ENCODE results near the gene PSMD1.

- TF ChIP-seq CTCF (IDR thresholded peaks at IDR 0.05; ENCODE audit: extremely low read depth in 1 of 2, insufficient read depth in 1 of 2, low read depth in 1 of 2, low read length in 2 of 2) (no peak), MYC (IDR thresholded peaks at IDR 0.05; ENCODE audit: low read depth, low read length) (no peak)
These were observed 47.3 kb upstream of the PSMD1 start for GRCh38 chr2:231009236-231009919.
